ENCODE data around the gene AP1S1. TPM values are rescaled to one million over a fixed set of nuclear protein-coding genes. Genes with fewer than 3 reads are reported as not detected.
"Not testable (repeated sequence)": the region's sequence is repeated elsewhere in the genome, so short reads cannot be mapped to it uniquely, and the experiment has no call there.

AP1S1 gene
- 63.9 TPM for total RNA-seq

DNA sequence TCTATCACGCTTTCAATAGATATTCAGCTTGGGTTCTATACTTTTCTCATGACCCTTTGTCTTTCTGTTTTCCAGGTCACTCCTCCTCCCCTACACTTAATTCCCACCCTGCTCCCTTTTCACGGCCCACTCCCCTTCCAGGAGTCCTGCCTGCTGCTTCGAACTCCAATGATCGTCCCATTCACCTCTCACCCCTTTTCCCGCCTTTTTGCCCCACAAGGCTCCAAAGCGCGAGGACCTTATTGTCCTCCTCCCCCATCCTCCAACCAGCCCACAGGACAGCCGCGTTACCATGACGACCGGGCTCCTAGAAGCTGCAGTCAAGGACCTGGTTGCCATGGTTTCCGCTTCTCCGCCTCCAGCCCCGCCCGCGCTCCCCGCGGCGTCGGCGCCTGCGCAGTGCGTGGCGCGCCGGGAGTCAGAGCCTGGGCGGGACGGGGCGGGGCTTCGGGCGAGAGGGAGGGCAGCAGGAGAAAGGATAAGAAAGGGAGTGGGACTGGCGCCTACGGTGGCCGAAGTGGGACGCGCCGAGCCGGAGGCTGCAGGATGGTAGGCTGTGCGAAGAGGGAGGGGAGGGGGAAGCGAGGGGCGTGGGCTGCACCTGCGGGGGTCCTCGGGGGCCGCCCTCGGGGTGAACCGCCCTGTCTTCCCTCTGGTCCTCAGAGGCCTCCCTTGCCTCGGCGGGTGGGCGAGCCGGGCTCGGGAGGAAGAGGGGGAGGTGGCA lies at the start of gene AP1S1:
AP1S1 (plus strand) TSS at position 508 of the 724 bp plus-strand sequence; CDS start at position 547, 39 bp downstream.
- DNase-seq (ENCODE audit: low spot score): peak; percentile 92

DNA sequence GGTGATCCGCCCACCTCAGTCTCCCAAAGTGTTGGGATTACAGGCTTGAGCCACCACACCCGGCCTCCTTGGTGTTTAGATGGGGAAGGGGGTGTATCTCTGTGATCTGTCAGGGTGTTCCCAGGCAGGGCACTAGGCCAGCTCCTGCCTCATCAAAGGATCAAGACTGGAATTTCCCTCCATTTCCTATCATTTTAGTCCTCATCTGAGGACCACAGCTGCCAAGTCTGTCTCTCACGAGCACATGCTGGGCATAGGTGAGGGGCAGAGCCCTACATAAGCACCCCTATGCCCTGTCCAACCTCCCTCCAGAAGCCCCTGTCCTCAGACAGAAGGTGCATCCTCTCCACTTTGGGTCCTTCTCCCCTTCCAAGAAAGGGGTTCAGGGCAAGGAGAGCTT lies 49.5 kb upstream of the AP1S1 start:
- no peak for DNase-seq (ENCODE audit: low spot score)

DNA sequence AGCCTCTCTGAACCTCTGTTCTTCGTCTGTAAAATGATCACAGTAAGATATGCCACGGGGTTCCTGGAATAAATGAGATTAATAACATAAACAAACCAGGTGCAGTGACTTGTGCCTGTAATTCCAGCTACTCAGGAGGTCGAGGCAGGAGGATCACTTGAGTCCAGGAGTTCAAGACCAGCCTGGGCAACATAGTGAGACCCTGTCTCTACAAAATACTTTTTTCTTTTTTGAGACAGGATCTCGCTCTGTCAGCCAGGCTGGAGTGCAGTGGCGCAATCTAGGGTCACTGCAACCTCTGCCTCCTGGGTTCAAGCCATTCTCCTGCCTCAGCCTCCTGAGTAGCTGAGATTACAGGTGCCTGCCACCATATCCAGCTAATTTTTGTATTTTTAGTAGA lies 49.0 kb upstream of the AP1S1 start:
- DNase-seq (ENCODE audit: low spot score): not testable (repeated sequence)

DNA sequence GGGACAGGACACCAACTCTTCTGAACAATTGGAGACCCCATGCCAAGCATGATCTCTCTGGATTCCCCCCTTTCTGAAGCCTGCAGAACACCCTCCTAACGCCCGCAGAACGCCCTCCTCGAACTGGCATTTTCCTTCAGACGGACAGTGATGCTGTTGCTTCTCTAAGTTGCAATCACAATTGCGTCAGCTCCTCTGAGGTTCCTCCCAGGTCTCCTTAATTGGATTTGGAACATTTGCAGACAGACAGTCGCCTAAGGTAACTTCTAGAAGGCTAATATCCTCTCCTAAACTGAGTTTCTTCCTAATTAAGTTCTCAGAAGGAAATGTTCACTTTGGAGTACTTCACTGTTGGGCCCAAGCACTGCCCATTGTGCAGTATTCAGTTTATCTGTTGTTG lies 47.9 kb upstream of the AP1S1 start:
- DNase-seq (ENCODE audit: low spot score): no peak

DNA sequence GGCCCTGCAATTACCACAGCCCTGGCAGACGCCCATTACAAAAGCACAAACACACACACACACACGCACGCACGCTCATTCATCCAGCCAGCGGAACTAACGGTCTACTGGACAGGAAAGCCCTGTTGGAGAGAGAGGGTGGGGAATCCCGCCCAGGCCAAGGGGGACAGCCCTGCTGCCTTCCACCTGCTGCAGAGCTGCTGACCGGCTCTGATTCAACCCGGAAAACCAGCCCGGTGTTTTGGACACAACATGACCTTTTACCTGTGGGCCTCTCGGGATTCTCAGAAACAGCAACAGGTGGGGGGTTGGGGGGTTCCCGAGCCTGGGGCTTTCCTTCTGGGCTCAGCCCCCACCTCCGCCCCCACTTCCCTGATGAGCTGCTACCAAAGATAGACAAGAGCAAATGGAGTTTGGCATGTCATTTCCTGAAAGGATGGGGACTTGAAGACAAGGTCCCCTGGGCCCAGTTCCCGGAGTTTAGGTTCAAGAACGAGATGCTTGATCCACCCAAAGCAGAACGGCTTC lies 45.9 kb upstream of the AP1S1 start:
- no peak for DNase-seq (ENCODE audit: low spot score)

GRCh38 chr7:101108961-101109360 lies 45.3 kb upstream of the AP1S1 start:
- DNase-seq (ENCODE audit: low spot score): no peak

GRCh38 chr7:101109368-101109767 lies 44.9 kb upstream of the AP1S1 start:
- DNase-seq (ENCODE audit: low spot score): no peak

DNA sequence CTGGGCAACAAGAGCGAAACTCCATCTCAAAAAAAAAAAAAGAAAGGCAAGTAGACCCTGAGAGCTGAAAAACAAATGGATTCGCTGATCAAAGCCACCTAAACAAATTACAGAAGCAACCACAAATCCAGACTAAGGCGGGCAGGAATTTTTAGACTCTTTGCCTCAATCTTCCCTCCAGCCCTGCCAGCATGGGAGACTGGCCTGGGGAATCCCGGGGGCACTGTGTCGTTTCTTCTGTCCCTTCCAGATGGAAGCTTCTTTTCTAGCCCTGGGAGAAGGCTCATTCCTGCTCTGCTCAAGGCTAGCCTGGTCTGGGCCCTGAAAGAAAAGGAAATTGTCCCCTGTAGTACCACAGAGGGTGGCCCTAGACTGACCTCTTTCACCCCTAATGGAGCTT lies 43.0 kb upstream of the AP1S1 start:
- DNase-seq (ENCODE audit: low spot score): no peak

- no peak for DNase-seq (ENCODE audit: low spot score)
Observed at GRCh38 chr7:101112233-101112632, 42.0 kb upstream of the AP1S1 start.

- not testable (repeated sequence) for DNase-seq (ENCODE audit: low spot score)
Observed at GRCh38 chr7:101113140-101113539, 41.1 kb upstream of the AP1S1 start.

DNA sequence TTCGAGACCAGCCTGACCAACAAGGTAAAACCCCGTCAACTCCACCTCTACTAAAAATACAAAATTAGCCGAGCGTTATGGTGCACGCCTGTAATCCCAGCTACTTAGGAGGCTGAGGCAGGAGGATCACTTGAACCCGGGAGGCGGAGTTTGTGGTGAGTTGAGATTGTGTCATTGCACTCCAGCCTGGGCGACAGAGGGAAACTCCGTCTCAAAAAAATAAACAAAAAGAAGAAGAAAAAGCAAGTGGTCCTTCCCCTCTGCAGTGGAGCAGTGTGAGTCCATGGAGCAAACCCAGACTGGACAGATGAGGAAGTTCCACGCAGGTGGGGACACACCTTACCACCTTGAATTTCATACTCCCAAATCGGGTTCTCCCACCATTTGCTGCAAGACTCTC lies 40.4 kb upstream of the AP1S1 start:
- no peak for DNase-seq (ENCODE audit: low spot score)

DNA sequence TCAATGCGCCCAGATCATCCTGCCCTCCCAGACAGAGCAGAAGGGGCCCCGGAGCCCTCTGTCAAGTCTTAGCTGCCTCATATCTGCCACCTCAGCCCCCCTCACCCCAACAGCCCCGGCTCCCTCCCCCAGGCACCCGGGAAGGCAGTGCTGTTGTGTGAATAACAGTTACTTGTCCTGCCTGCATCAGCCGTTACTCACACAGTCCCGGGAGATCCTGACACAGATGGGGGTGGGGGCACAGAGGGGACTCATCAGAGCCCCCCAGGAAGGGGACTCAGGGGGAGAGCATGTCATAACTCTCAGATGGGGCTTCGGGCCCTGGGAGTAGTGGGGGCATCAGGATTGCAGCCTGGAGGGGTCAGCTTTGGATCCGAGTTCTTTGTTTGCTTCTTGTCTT lies 39.8 kb upstream of the AP1S1 start:
- no peak for DNase-seq (ENCODE audit: low spot score)

- DNase-seq (ENCODE audit: low spot score): no peak
Observed at GRCh38 chr7:101115215-101115614, 39.1 kb upstream of the AP1S1 start.

DNA sequence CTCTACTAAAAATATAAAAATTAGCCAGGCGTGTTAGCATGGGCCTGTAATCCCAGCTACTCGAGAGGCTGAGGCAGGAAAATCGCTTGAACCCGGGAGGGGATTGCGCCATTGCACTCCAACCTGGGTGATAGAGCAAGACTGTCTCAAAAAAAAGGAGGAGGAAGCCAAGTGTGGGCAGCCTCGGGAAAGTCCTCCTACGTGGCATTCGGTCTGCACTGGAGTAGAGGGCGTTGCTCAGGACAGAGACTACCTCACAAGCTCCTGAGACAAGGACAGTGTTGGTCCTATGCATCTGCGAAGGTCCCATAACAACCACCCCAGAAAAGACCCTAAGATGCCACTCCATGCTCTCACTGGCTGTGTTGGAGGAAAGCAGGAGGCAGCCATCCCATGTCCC lies 37.4 kb upstream of the AP1S1 start:
- DNase-seq (ENCODE audit: low spot score): no peak

GRCh38 chr7:101118856-101119255 lies 35.4 kb upstream of the AP1S1 start:
- no peak for DNase-seq (ENCODE audit: low spot score)

DNA sequence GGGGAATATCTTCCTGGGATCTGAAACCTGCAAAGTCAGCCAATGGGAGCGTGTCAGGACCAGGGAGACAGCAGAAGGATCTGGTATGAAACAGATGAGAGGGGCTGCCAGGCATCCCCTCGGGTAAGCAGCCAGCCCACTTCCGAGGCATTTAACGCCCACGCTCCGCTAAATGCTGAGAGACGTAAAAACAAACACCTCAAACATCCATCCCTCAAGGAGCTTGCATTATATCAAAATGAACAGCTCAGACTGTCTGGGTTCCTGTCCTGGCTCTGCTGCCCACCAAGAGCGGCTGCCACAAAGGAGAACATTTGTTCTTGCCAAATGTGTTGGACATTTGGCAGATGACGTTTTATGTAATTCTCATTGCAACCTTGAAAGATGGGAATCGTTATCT lies 34.4 kb upstream of the AP1S1 start:
- DNase-seq (ENCODE audit: low spot score): no peak

GRCh38 chr7:101120315-101120714 lies 34.0 kb upstream of the AP1S1 start:
- DNase-seq (ENCODE audit: low spot score): no peak

GRCh38 chr7:101121631-101121990 lies 32.7 kb upstream of the AP1S1 start:
- DNase-seq (ENCODE audit: low spot score): not testable (repeated sequence)

GRCh38 chr7:101121991-101122932 lies 32.0 kb upstream of the AP1S1 start:
- peak; percentile 66 for DNase-seq (ENCODE audit: low spot score)

DNA sequence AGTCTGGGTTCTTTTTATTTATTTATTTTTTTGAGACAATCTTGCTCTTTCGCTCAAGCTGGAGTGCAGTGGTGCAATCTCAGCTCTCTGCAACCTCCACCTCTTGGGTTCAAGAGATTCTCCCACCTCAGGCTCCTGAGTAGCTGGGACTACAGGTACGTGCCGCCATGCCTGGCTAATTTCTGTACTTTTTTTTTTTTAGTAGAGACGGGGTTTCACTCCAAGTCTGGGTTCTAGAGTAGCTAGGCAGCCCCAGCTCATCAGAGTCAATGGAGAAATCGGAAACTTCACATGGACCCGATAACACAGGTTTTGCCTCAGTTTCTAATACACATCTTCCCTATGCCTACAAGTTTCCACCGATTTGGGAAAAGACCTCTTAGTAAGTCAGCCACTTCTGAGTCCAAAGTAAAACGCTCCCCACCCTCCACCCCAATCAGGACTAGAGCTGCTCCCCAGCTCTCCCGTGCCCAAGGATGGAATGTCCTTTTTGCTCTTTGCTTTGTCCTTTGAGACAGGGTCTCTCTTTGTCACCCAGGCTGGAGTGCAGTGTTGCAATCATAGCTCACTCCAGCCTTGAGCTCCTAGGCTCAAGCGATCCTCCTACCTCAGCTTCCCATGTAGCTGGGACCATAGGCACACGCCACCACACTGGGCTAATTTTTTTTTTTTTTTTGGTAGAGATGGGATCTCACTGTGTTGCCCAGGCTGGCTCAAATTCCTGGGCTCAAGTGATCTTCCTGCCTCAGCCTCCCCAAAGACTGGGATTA lies 31.2 kb upstream of the AP1S1 start:
- no peak for DNase-seq (ENCODE audit: low spot score)

- DNase-seq (ENCODE audit: low spot score): no peak
Observed at GRCh38 chr7:101123703-101124068, 30.6 kb upstream of the AP1S1 start.

All from mucosa of gallbladder (tissue), 1 donor.